Gastroesophageal sphincter (tissue), 4 donors: ENCODE measurements around the gene C10orf120. TPM values are rescaled to one million over a fixed set of nuclear protein-coding genes. Genes with fewer than 3 reads are reported as not detected.

Experiments used
- ATAC-seq: fragments of 150-250 bp; one replicate; pipeline ENCODE4 v1.9.1; 2016; ENCODE audit warnings: mild to moderate bottlenecking, moderate library complexity
- H3K27ac ChIP-seq, 4 donors: fragments of 200-600 bp; sonication (generic) in 3 of 4; 1 replicate in 3 of 4; 2 replicates in 1 of 4; pipeline ENCODE4 v1.5.1; 2016 to 2019
- H3K27me3 ChIP-seq: fragments of 200-600 bp; sonication (generic); one replicate; pipeline ENCODE4 v1.5.1; 2019
- H3K36me3 ChIP-seq, 2 donors: fragments of 200-600 bp; sonication (generic); one replicate each; pipeline ENCODE4 v1.5.1; 2019; ENCODE audit warnings: control low read depth in 1 of 2
- H3K4me1 ChIP-seq, 3 donors: fragments of 200-600 bp; sonication (generic); 1 replicate in 2 of 3; 2 replicates in 1 of 3; pipeline ENCODE4 v1.5.1; 2016 to 2019; ENCODE audit warnings: control low read depth in 2 of 3
- H3K4me3 ChIP-seq, 2 donors: fragments of 200-600 bp; sonication (generic); one replicate each; pipeline ENCODE4 v1.5.1; 2019; ENCODE audit warnings: mild to moderate bottlenecking in 1 of 2, moderate library complexity in 1 of 2
- H3K9me3 ChIP-seq, 3 donors: fragments of 200-600 bp; sonication (generic); one replicate each; pipeline ENCODE4 v1.5.1; 2017 to 2019; ENCODE audit warnings: control low read depth in 2 of 3
- EP300 ChIP-seq: sonication (generic); formaldehyde crosslinking; IDR thresholded peaks from one replicate; pipeline ENCODE4 v1.6.1; 2017; ENCODE audit warnings: antibody characterized with exemption, mild to moderate bottlenecking
- POLR2A ChIP-seq, 2 donors: fragments of 450-650 bp; IDR thresholded peaks; one replicate each; pipeline ENCODE4 v1.6.1; 2017; ENCODE audit warnings: antibody characterized with exemption in 2 of 2, mild to moderate bottlenecking in 2 of 2, moderate library complexity in 1 of 2
- POLR2AphosphoS5 ChIP-seq: sonication (generic); formaldehyde crosslinking; IDR thresholded peaks from one replicate; pipeline ENCODE4 v1.6.1; 2017; ENCODE audit warnings: antibody characterized with exemption
- WGBS, 2 donors: methylation state at CpG; one replicate each; pipeline ENCODE4 v1.1.5; 2018; ENCODE audit warnings: low coverage in 1 of 2; 5-methylcytosine and 5-hydroxymethylcytosine counted together
- total RNA-seq, 4 donors: library from RNA; depleted of rRNA; stranded (reverse); fragments of >200 nt; gene quantifications; one replicate each; pipeline ENCODE4 v1.1.0, GENCODE V29; 2016
- TF ChIP-seq, protein P1 (sequence below), 4 experiments: fragments of 200-600 bp in 2 of 4; fragments of 450-650 bp in 2 of 4; sonication (generic) in 1 of 4; IDR thresholded peaks; one replicate each; pipeline ENCODE4 v1.5.1; 2017 to 2019; ENCODE audit warnings: antibody characterized with exemption in 4 of 4, mild to moderate bottlenecking in 2 of 4, moderate library complexity in 2 of 4

The C10orf120 gene
- total RNA-seq, 4 donors from 2014 or later, result not detected

GRCh38 chr10:122678266-122678665 lies 21.4 kb downstream of the C10orf120 start:
- Histone ChIP-seq H3K4me1 (no peaks in the 10 kb centered on the region), H3K27ac (no peak overlapping the region), H3K9me3 (no peaks in the 10 kb centered on the region), H3K4me3 (no peak overlapping the region), H3K27me3 (peaks cover 33% of the 10 kb centered on the region), H3K36me3 (no peaks in the 10 kb centered on the region)
- ATAC-seq, result no peak
- no peak for TF ChIP-seq POLR2A (IDR thresholded peaks at IDR 0.05)

DNA sequence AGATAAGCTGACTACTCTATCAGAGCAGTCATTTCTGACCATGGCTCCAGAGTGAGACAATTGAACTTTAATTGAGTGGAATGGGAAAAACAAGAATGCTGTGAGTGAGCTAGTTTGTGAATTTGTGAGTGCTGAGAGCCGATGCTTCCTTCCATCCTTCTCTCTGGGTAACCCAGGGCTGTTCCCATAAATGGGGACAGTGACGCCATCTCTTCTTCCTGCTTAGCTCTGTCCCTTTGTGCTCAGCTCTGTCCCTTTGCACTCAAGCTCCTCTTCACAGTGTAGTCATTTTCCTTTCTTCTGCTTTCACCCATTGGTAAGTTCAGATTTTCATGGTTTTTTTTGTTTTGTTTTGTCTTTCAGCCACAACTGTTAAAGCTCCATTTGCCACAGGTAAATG lies 24.4 kb downstream of the C10orf120 start:
- H3K27ac ChIP-seq, result no peak overlapping the region
- 44 to 83% methylated on average over 2 of the region's 2 CpGs for WGBS, 2 donors
- ATAC-seq, result no peak

GRCh38 chr10:122674781-122675180 lies 24.9 kb downstream of the C10orf120 start:
- no peaks in the 10 kb centered on the region for H3K9me3 ChIP-seq
- H3K36me3 ChIP-seq, result no peaks in the 10 kb centered on the region
- H3K4me3 ChIP-seq, result no peak overlapping the region
- 41 to 63% methylated on average over 6 to 8 of the region's 8 CpGs for WGBS, 2 donors
- TF ChIP-seq, protein P1, sequence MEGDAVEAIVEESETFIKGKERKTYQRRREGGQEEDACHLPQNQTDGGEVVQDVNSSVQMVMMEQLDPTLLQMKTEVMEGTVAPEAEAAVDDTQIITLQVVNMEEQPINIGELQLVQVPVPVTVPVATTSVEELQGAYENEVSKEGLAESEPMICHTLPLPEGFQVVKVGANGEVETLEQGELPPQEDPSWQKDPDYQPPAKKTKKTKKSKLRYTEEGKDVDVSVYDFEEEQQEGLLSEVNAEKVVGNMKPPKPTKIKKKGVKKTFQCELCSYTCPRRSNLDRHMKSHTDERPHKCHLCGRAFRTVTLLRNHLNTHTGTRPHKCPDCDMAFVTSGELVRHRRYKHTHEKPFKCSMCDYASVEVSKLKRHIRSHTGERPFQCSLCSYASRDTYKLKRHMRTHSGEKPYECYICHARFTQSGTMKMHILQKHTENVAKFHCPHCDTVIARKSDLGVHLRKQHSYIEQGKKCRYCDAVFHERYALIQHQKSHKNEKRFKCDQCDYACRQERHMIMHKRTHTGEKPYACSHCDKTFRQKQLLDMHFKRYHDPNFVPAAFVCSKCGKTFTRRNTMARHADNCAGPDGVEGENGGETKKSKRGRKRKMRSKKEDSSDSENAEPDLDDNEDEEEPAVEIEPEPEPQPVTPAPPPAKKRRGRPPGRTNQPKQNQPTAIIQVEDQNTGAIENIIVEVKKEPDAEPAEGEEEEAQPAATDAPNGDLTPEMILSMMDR (IDR thresholded peaks at IDR 0.05), result no peak
- TF ChIP-seq EP300 (no peak), POLR2AphosphoS5 (no peak), POLR2A (IDR thresholded peaks at IDR 0.05) (no peak)
- no peak overlapping the region for H3K27ac ChIP-seq
- H3K4me1 ChIP-seq, result no peaks in the 10 kb centered on the region
- ATAC-seq, result no peak
- peaks cover 32% of the 10 kb centered on the region for H3K27me3 ChIP-seq

More for the DNA sequence above, 24.4 kb downstream of the C10orf120 start:
- Histone ChIP-seq H3K9me3 (no peaks in the 10 kb centered on the region), H3K4me3 (no peak overlapping the region), H3K27me3 (peaks cover 29% of the 10 kb centered on the region), H3K4me1 (no peaks in the 10 kb centered on the region), H3K36me3 (no peaks in the 10 kb centered on the region)
- TF ChIP-seq EP300, result no peak
- no peak for TF ChIP-seq POLR2A (IDR thresholded peaks at IDR 0.05)
- TF ChIP-seq, protein P1 (IDR thresholded peaks at IDR 0.05), result no peak
- no peak for TF ChIP-seq POLR2AphosphoS5

DNA sequence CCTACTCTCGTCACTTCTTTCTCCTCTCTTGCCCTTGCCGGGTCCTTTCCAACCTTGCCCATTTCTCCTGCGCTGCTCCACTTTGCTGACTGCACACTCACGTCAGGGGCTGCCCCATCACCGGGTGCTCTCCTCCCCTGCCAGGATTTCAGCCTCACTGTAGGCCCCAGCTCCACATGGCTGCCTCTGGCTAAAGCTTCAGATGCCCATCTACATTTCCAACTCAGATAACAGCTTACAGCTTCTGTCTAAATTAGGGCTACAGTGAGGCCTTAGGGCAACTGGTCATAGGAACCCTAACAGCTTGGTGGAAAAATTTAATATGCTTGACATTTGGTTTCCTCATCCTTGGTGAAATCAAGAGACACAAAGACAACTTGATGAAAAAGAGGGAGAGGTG lies 25.9 kb downstream of the C10orf120 start:
- Histone ChIP-seq H3K36me3 (no peaks in the 10 kb centered on the region), H3K4me3 (no peak overlapping the region), H3K9me3 (no peaks in the 10 kb centered on the region), H3K27me3 (peaks cover 28% of the 10 kb centered on the region), H3K4me1 (no peaks in the 10 kb centered on the region), H3K27ac (no peak overlapping the region)
- 72 to 74% methylated on average over 5 of the region's 5 CpGs for WGBS, 2 donors
- ATAC-seq, result no peak
- TF ChIP-seq EP300 (no peak), POLR2AphosphoS5 (no peak), POLR2A (IDR thresholded peaks at IDR 0.05) (no peak)
- TF ChIP-seq, protein P1 (IDR thresholded peaks at IDR 0.05), result no peak

- Histone ChIP-seq H3K36me3 (no peaks in the 10 kb centered on the region), H3K27ac (no peak overlapping the region), H3K27me3 (peaks cover 23% of the 10 kb centered on the region), H3K4me1 (no peaks in the 10 kb centered on the region), H3K9me3 (no peaks in the 10 kb centered on the region), H3K4me3 (no peak overlapping the region)
- TF ChIP-seq POLR2A (IDR thresholded peaks at IDR 0.05) (no peak), POLR2AphosphoS5 (no peak), EP300 (no peak)
- TF ChIP-seq, protein P1 (IDR thresholded peaks at IDR 0.05), result no peak
- WGBS, 2 donors, result 59% methylated on average over 4 of the region's 6 CpGs; no CpG with 5 or more reads in 1 of the 2 donors
- no peak for ATAC-seq
Observed at GRCh38 chr10:122673269-122673668, 26.4 kb downstream of the C10orf120 start.
